ENCODE results near the gene CITED2. TPM values are rescaled to one million over a fixed set of nuclear protein-coding genes. Genes with fewer than 3 reads are reported as not detected.

Gene CITED2
- total RNA-seq, 2 experiments from 2014 or later, result 37.5 to 39.7 TPM

GRCh38 chr6:139329224-139329623, 45.2 kb downstream of the CITED2 start:
- no peaks in the 10 kb centered on the region for H3K27me3 Mint-ChIP-seq
- TF ChIP-seq CTCF (IDR thresholded peaks at IDR 0.05), result no peak
- no peaks in the 10 kb centered on the region for H3K9me3 Mint-ChIP-seq
- H3K4me3 Mint-ChIP-seq, result no peak overlapping the region
- H3K36me3 Mint-ChIP-seq (ENCODE audit: low read depth), result no peaks in the 10 kb centered on the region
- peaks cover 18% of the 10 kb centered on the region for H3K4me1 Mint-ChIP-seq (ENCODE audit: low read depth)
- intact Hi-C loops (cut with micrococcal nuclease), result no loop called here
- H3K27ac Mint-ChIP-seq, result no peak overlapping the region
- no peak for ATAC-seq
- ChIA-PET CTCF (interaction anchor here (1.4 to 2.2 kb wide), 3 partner anchors 35 to 259 kb away, joined by 3 to 10 read pairs (median 5); no protein-coding TSS in a partner anchor), POLR2A (no interaction called here)
- no peak for DNase-seq

- POLR2A ChIA-PET, result no interaction called here
- intact Hi-C loops (cut with micrococcal nuclease), result no loop called here
Measured at GRCh38 chr6:139327038-139327437, 47.4 kb downstream of the CITED2 start.

GRCh38 chr6:139325686-139326085, 48.8 kb downstream of the CITED2 start:
- peaks cover 11% of the 10 kb centered on the region for H3K9me3 Mint-ChIP-seq
- H3K4me3 Mint-ChIP-seq, result no peak overlapping the region
- intact Hi-C loops (cut with micrococcal nuclease), result no loop called here
- peak overlapping the region; percentile 56 for H3K27ac Mint-ChIP-seq
- ChIA-PET POLR2A (interaction anchor here (1.1 to 1.2 kb wide), 2 partner anchors 33 to 35 kb away, joined by 3 read pairs; partner anchors contain the start of gene TXLNB), CTCF (interaction anchor here (1.2 to 1.3 kb wide), 2 partner anchors 10 to 12 kb away, joined by 3 to 4 read pairs; no protein-coding TSS in a partner anchor)
- ATAC-seq, result no peak
- no peak for TF ChIP-seq CTCF (IDR thresholded peaks at IDR 0.05)
- H3K4me1 Mint-ChIP-seq (ENCODE audit: low read depth), result peaks cover 38% of the 10 kb centered on the region
- no peak for DNase-seq
- H3K36me3 Mint-ChIP-seq (ENCODE audit: low read depth), result peaks cover 15% of the 10 kb centered on the region
- H3K27me3 Mint-ChIP-seq, result no peaks in the 10 kb centered on the region

More at GRCh38 chr6:139327038-139327437, 47.4 kb downstream of the CITED2 start:
- Mint-ChIP-seq H3K27ac (no peak overlapping the region), H3K36me3 (ENCODE audit: low read depth) (peaks cover 14% of the 10 kb centered on the region), H3K9me3 (peaks cover 11% of the 10 kb centered on the region), H3K27me3 (no peaks in the 10 kb centered on the region), H3K4me3 (no peak overlapping the region), H3K4me1 (ENCODE audit: low read depth) (peaks cover 37% of the 10 kb centered on the region)
- DNase-seq (no peak), ATAC-seq (no peak)
- CTCF ChIA-PET, result interaction anchor here (0.6 to 1.0 kb wide), 2 partner anchors 108 to 118 kb away, joined by 3 read pairs; no protein-coding TSS in a partner anchor
- TF ChIP-seq CTCF (IDR thresholded peaks at IDR 0.05), result no peak

GRCh38 chr6:139325125-139325524, 49.3 kb downstream of the CITED2 start:
- DNase-seq, result no peak
- ChIA-PET CTCF (interaction anchor here (1.2 to 1.3 kb wide), 2 partner anchors 11 to 12 kb away, joined by 3 to 4 read pairs; no protein-coding TSS in a partner anchor), POLR2A (interaction anchor here (0.7 to 1.2 kb wide), 3 partner anchors 9 to 35 kb away, joined by 3 read pairs; partner anchors contain the start of gene TXLNB)
- H3K36me3 Mint-ChIP-seq (ENCODE audit: low read depth), result peaks cover 15% of the 10 kb centered on the region
- peaks cover 37% of the 10 kb centered on the region for H3K4me1 Mint-ChIP-seq (ENCODE audit: low read depth)
- ATAC-seq, result no peak
- no peak overlapping the region for H3K27ac Mint-ChIP-seq
- no peaks in the 10 kb centered on the region for H3K27me3 Mint-ChIP-seq
- H3K9me3 Mint-ChIP-seq, result peaks cover 11% of the 10 kb centered on the region
- no peak overlapping the region for H3K4me3 Mint-ChIP-seq
- intact Hi-C loops (cut with micrococcal nuclease), result no loop called here
- TF ChIP-seq CTCF (IDR thresholded peaks at IDR 0.05), result no peak

GRCh38 chr6:139324301-139324555, 50.2 kb downstream of the CITED2 start:
- peaks cover 15% of the 10 kb centered on the region for H3K36me3 Mint-ChIP-seq (ENCODE audit: low read depth)
- H3K27ac Mint-ChIP-seq, result peak overlapping the region; percentile 74
- no peaks in the 10 kb centered on the region for H3K27me3 Mint-ChIP-seq
- CTCF ChIA-PET, result interaction anchor here (0.6 to 1.4 kb wide), 9 partner anchors 19 to 199 kb away, joined by 3 to 5 read pairs (median 3); no protein-coding TSS in a partner anchor
- intact Hi-C loops (cut with micrococcal nuclease), result no loop called here
- H3K4me3 Mint-ChIP-seq, result peak overlapping the region; percentile 66
- H3K4me1 Mint-ChIP-seq (ENCODE audit: low read depth), result peaks cover 31% of the 10 kb centered on the region
- ATAC-seq (no peak), DNase-seq (no peak)
- H3K9me3 Mint-ChIP-seq, result peaks cover 11% of the 10 kb centered on the region
- POLR2A ChIA-PET, result interaction anchor here (1.0 to 1.3 kb wide), 5 partner anchors 14 to 50 kb away, joined by 3 to 9 read pairs (median 3); partner anchors contain the start of genes CITED2 and TXLNB
- TF ChIP-seq CTCF (IDR thresholded peaks at IDR 0.05), result no peak

Measured in activated CD8-positive, alpha-beta T cell treated with anti-CD3 and anti-CD28 coated beads for 36 hours (primary cell).